Caco-2 (cell line): ENCODE measurements around the gene C1orf174. TPM values are rescaled to one million over a fixed set of nuclear protein-coding genes. Genes with fewer than 3 reads are reported as not detected.

Experiments used
- BruUV-seq: library from RNA; stranded (reverse); fragments of 400-500 nt; replicated peaks from 2 replicates; lab custom pipeline; 2021; lab: Mats Ljungman, UMichigan
- CTCF ChIA-PET: fragments of 300-600 bp; sonication (Branson Sonifier 250); formaldehyde crosslinking; loops from one replicate; lab custom pipeline; 2022; ENCODE audit warnings: antibody characterized with exemption; lab: Charles Lee
- POLR2A ChIA-PET: fragments of 300-600 bp; sonication (Branson Sonifier 250); formaldehyde crosslinking; loops from one replicate; lab custom pipeline; 2022; ENCODE audit warnings: antibody characterized with exemption; lab: Charles Lee
- DNase-seq, 2 experiments: peaks; one replicate each; pipeline versions ENCODE4 v3.0.0 to v3.0.0-alpha.2; 2020 to 2022
- H3K27me3 ChIP-seq: replicated peaks from 2 replicates; pipeline ENCODE4 v1.6.0; 2011; ENCODE audit warnings: low read length; ENCODE audit not compliant: control insufficient read depth, insufficient read depth
- H3K36me3 ChIP-seq: 2 replicates; pipeline ENCODE4 v1.5.1; 2011; ENCODE audit warnings: low read length; ENCODE audit not compliant: control insufficient read depth, insufficient read depth
- H3K4me1 ChIP-seq: fragments of 250-450 bp; sonication (Bioruptor Pico); 2 replicates; pipeline ENCODE4 v1.5.1; 2020; ENCODE audit warnings: mild to moderate bottlenecking
- H3K4me3 ChIP-seq: 2 replicates; pipeline ENCODE4 v1.5.1; 2011; ENCODE audit warnings: low read depth, mild to moderate bottlenecking, control low read depth, low read length
- H3K9me3 ChIP-seq: fragments of 250-450 bp; sonication (Bioruptor Pico); 2 replicates; pipeline ENCODE4 v1.5.1; 2020; ENCODE audit warnings: mild to moderate bottlenecking, moderate library complexity
- H3K27ac Mint-ChIP-seq: one replicate; pipeline ENCODE4 v1.8.0; 2022; ENCODE audit warnings: mixed read lengths; ENCODE audit not compliant: unreplicated experiment
- H3K27me3 Mint-ChIP-seq: one replicate; pipeline ENCODE4 v1.8.0; 2022; ENCODE audit warnings: mixed read lengths; ENCODE audit not compliant: insufficient read depth, unreplicated experiment
- H3K36me3 Mint-ChIP-seq: one replicate; pipeline ENCODE4 v1.8.0; 2022; ENCODE audit warnings: mild to moderate bottlenecking, mixed read lengths; ENCODE audit not compliant: insufficient read depth, unreplicated experiment
- H3K4me1 Mint-ChIP-seq: one replicate; pipeline ENCODE4 v1.8.0; 2022; ENCODE audit warnings: low read depth, mixed read lengths; ENCODE audit not compliant: unreplicated experiment
- H3K4me3 Mint-ChIP-seq: one replicate; pipeline ENCODE4 v1.8.0; 2022; ENCODE audit warnings: mild to moderate bottlenecking, moderate library complexity, mixed read lengths; ENCODE audit not compliant: unreplicated experiment
- H3K9me3 Mint-ChIP-seq: one replicate; pipeline ENCODE4 v1.8.0; 2022; ENCODE audit warnings: mixed read lengths; ENCODE audit not compliant: unreplicated experiment
- intact Hi-C: fragments of 100-400 bp; cut with micrococcal nuclease; formaldehyde crosslinking; loops from one replicate; pipeline ENCODE4 v1.10.0; 2022; ENCODE audit not compliant: unreplicated experiment
- total RNA-seq: library from RNA; stranded (reverse); gene quantifications from 2 replicates; pipeline ENCODE4 v1.2.3, GENCODE V29; 2022
- TF ChIP-seq, protein P1 (sequence below), 2 experiments: fragments of 200-600 bp in 1 of 2; IDR thresholded peaks; 1 replicate in 1 of 2; 2 replicates in 1 of 2; pipeline versions ENCODE4 v1.5.1 to v1.8.0; 2011 to 2022; ENCODE audit warnings: antibody characterized with exemption in 1 of 2, control low read depth in 1 of 2, inconsistent platforms in 1 of 2, low read depth in 1 of 2, low read length in 1 of 2, mild to moderate bottlenecking in 1 of 2, moderate library complexity in 1 of 2; ENCODE audit not compliant: insufficient read depth in 1 of 2, severe bottlenecking in 1 of 2, unreplicated experiment in 1 of 2

The C1orf174 gene
- total RNA-seq, 1 experiment from 2014 or later = 19.2 TPM

DNA sequence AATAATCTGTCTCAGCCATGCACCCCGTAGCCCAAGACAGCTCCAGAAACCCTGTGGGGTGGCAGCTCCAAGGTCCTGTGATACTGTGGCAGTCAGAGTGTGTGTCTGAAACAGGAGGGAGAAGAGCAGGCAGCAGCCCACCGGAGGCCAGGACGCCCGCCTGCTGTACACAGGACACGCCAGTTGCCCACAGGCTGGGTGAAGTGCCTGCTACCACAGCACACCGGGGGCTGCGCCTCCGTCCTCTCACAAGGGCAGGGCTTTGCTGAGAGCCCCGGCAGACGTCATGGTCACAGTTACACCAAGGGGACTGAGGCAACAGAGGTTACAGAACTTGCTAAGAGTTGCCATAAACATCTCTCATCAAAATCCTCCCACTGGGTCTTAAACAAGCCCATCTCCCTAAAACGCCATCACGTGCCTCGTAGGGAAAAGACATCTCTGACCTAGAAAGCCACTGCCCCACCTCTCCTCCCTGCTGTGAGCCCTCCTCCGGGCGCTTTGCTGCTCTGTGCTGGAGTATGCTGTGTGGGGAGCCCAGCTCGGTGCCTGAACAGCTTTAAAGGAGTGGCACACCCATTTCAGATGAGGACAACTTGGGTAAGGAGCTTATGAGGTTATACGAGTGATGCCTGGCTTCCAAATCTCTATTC, 5.3 kb downstream of the C1orf174 start:
- Histone ChIP-seq H3K27me3 (no peaks in the 10 kb centered on the region), H3K36me3 (peaks cover 2% of the 10 kb centered on the region; the same call in 1 of the 2 replicates), H3K4me3 (no peak overlapping the region), H3K4me1 (no peaks in the 10 kb centered on the region; the same call in 1 of the 2 replicates), H3K9me3 (no peaks in the 10 kb centered on the region)
- peaks cover 7% of the 10 kb centered on the region for H3K36me3 Mint-ChIP-seq
- H3K4me3 Mint-ChIP-seq = no peak overlapping the region
- CTCF ChIA-PET = no interaction called here
- TF ChIP-seq, protein P1, sequence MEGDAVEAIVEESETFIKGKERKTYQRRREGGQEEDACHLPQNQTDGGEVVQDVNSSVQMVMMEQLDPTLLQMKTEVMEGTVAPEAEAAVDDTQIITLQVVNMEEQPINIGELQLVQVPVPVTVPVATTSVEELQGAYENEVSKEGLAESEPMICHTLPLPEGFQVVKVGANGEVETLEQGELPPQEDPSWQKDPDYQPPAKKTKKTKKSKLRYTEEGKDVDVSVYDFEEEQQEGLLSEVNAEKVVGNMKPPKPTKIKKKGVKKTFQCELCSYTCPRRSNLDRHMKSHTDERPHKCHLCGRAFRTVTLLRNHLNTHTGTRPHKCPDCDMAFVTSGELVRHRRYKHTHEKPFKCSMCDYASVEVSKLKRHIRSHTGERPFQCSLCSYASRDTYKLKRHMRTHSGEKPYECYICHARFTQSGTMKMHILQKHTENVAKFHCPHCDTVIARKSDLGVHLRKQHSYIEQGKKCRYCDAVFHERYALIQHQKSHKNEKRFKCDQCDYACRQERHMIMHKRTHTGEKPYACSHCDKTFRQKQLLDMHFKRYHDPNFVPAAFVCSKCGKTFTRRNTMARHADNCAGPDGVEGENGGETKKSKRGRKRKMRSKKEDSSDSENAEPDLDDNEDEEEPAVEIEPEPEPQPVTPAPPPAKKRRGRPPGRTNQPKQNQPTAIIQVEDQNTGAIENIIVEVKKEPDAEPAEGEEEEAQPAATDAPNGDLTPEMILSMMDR (IDR thresholded peaks at IDR 0.05; ENCODE audit: insufficient read depth in 1 of 2, low read depth in 1 of 2, low read length in 1 of 2, severe bottlenecking in 1 of 2, unreplicated experiment in 1 of 2) = no peak
- no peaks in the 10 kb centered on the region for H3K9me3 Mint-ChIP-seq
- peaks cover 7% of the 10 kb centered on the region for H3K4me1 Mint-ChIP-seq
- intact Hi-C loops = no loop called here
- no peaks in the 10 kb centered on the region for H3K27me3 Mint-ChIP-seq
- no TSS peak for BruUV-seq
- POLR2A ChIA-PET = no interaction called here
- no peak overlapping the region for H3K27ac Mint-ChIP-seq
- no peak for DNase-seq

DNA sequence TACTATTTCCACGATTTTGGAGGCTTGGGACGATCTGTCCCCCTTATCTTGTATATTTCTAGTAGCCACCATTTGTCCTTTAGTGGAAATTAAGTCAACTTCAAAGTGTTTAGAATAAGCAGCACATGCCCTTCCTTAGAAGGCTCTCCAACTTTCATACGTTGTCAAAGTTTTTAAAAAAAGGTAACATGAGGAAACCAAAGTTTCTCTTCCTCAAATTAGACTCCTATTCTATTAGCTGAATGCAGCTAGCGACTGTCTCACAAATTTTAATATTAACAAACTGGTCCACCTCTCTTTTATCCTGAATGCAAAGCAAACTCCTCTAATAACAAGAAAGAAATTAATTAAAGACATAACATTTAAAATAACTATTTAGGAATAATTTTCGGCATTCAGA, 6.9 kb downstream of the C1orf174 start:
- no peaks in the 10 kb centered on the region; the same call in 1 of the 2 replicates for H3K4me1 ChIP-seq
- no peaks in the 10 kb centered on the region for H3K9me3 Mint-ChIP-seq
- TF ChIP-seq, protein P1 (IDR thresholded peaks at IDR 0.05; ENCODE audit: insufficient read depth in 1 of 2, low read depth in 1 of 2, low read length in 1 of 2, severe bottlenecking in 1 of 2, unreplicated experiment in 1 of 2) = no peak
- peaks cover 2% of the 10 kb centered on the region; the same call in 1 of the 2 replicates for H3K36me3 ChIP-seq
- ChIA-PET CTCF (no interaction called here), POLR2A (no interaction called here)
- no peak overlapping the region for H3K4me3 ChIP-seq
- no TSS peak for BruUV-seq
- H3K4me3 Mint-ChIP-seq = no peak overlapping the region
- no peaks in the 10 kb centered on the region for H3K27me3 Mint-ChIP-seq
- peaks cover 15% of the 10 kb centered on the region for H3K36me3 Mint-ChIP-seq
- H3K27me3 ChIP-seq = no peaks in the 10 kb centered on the region
- H3K27ac Mint-ChIP-seq = no peak overlapping the region
- H3K4me1 Mint-ChIP-seq = peaks cover 7% of the 10 kb centered on the region
- DNase-seq = no peak
- intact Hi-C loops = no loop called here
- H3K9me3 ChIP-seq = no peaks in the 10 kb centered on the region

DNA sequence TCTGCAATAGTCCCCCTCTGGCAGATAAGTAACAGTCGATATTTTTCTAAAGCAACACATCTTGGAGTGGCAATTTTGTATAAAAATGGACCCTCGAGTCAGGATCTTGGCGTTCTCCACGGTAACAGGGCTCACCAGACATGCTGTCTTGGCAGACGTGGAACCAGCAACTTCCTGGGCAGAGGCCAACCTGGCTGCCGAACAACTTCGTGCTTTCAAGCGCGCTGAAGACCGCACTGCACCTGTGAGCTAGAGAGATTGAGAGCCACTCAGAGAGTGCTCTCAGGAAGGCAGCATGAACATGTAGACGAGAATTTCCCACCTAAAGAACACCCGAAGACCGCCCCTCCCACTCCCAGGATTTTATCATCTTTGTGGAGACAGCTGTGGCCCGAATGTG, 7.3 kb downstream of the C1orf174 start:
- Histone ChIP-seq H3K4me1 (no peaks in the 10 kb centered on the region; the same call in 1 of the 2 replicates), H3K4me3 (no peak overlapping the region), H3K36me3 (peaks cover 2% of the 10 kb centered on the region; the same call in 1 of the 2 replicates), H3K27me3 (no peaks in the 10 kb centered on the region), H3K9me3 (no peaks in the 10 kb centered on the region)
- Mint-ChIP-seq H3K27ac (no peak overlapping the region), H3K4me3 (no peak overlapping the region), H3K36me3 (peaks cover 15% of the 10 kb centered on the region), H3K4me1 (peaks cover 7% of the 10 kb centered on the region), H3K27me3 (no peaks in the 10 kb centered on the region), H3K9me3 (no peaks in the 10 kb centered on the region)
- BruUV-seq = no TSS peak
- ChIA-PET CTCF (no interaction called here), POLR2A (no interaction called here)
- TF ChIP-seq, protein P1 (IDR thresholded peaks at IDR 0.05; ENCODE audit: insufficient read depth in 1 of 2, low read depth in 1 of 2, low read length in 1 of 2, severe bottlenecking in 1 of 2, unreplicated experiment in 1 of 2) = no peak
- intact Hi-C loops = no loop called here
- DNase-seq = no peak
